Measurements from ENCODE around the gene SPOCK3.

GRCh38 chr4:166913926-166914325, 320.4 kb downstream of the SPOCK3 start:
- TF ChIP-seq POLR2AphosphoS5 (IDR thresholded peaks at IDR 0.05; ENCODE audit: low read depth, low read length) (no peak), POLR2A (IDR thresholded peaks at IDR 0.05; ENCODE audit: low read depth, low read length) (no peak), SPI1 (IDR thresholded peaks at IDR 0.05; ENCODE audit: low read depth, low read length) (no peak)

All from GM12891 (cell line).